Measurements from ENCODE around the gene POLR2A.
A peak's percentile ranks its signal among the peaks of the same experiment; 100 is the strongest.

Gene POLR2A

DNA sequence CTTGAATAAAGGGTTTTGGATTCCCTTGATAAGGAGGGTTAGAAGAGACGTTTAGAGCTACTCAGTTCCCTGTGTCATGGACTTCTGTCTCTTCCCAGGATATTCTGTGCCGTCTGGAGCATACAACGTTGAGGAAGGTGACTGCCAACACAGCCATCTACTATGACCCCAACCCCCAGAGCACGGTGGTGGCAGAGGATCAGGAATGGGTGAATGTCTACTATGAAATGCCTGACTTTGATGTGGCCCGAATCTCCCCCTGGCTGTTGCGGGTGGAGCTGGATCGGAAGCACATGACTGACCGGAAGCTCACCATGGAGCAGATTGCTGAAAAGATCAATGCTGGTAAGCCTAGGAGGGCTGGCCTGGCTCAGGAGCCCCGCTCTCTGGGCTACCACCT is 24.7 kb downstream of the POLR2A start:
- no peak for DNase-seq

DNA sequence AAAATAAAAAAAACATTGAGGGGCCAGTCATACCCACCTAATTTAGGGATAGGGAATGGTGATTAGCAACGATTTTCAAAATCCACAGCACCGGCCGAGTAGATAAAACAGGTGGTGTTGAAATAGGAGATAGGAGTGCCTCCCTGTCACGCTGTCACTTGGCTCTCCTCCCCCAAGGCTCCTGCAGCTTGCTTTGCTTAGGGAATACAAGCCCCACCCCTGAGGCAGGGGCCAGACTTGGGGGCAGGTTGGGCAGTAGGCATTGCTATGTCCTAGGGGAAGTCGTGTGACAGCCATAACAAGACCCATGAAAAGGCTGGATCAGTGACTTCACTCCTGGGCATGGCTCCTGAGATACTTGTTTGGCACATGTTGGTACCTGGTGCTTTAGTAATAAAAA is 25.8 kb downstream of the POLR2A start:
- no peak for DNase-seq

DNA sequence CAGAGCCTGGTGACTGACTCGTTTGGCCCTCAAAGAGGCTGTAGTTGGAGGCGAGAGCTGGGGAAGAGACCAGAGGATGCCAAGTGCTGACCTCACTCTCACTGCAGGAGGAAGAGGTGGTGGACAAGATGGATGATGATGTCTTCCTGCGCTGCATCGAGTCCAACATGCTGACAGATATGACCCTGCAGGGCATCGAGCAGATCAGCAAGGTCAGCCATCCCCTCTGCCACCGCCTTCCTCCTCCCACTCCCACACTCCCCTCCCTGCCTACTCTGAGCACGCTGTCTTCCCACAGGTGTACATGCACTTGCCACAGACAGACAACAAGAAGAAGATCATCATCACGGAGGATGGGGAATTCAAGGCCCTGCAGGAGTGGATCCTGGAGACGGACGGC is 26.9 kb downstream of the POLR2A start:
- DNase-seq = no peak

DNA sequence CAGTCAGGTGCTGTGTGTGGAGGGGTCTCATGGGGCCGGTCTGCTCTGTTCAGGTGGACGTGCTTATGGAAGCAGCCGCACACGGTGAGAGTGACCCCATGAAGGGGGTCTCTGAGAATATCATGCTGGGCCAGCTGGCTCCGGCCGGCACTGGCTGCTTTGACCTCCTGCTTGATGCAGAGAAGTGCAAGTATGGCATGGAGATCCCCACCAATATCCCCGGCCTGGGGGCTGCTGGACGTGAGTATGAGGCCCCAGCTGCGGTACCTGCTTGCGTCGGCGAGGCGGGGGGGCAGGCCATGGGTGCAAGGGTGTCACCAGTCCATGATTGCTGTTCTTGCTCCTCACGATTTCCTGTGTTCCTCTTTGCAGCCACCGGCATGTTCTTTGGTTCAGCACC is 27.9 kb downstream of the POLR2A start:
- DNase-seq = no peak

DNA sequence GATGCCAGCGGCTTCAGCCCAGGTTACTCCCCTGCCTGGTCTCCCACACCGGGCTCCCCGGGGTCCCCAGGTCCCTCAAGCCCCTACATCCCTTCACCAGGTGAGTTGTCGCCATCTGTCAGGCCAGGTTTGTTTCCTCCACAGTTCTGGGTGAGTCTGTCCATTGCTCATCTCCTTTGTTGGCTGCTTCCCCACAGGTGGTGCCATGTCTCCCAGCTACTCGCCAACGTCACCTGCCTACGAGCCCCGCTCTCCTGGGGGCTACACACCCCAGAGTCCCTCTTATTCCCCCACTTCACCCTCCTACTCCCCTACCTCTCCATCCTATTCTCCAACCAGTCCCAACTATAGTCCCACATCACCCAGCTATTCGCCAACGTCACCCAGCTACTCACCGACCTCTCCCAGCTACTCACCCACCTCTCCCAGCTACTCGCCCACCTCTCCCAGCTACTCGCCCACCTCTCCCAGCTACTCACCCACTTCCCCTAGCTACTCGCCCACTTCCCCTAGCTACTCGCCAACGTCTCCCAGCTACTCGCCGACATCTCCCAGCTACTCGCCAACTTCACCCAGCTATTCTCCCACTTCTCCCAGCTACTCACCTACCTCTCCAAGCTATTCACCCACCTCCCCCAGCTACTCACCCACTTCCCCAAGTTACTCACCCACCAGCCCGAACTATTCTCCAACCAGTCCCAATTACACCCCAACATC is 28.8 kb downstream of the POLR2A start:
- DNase-seq = no peak

DNA sequence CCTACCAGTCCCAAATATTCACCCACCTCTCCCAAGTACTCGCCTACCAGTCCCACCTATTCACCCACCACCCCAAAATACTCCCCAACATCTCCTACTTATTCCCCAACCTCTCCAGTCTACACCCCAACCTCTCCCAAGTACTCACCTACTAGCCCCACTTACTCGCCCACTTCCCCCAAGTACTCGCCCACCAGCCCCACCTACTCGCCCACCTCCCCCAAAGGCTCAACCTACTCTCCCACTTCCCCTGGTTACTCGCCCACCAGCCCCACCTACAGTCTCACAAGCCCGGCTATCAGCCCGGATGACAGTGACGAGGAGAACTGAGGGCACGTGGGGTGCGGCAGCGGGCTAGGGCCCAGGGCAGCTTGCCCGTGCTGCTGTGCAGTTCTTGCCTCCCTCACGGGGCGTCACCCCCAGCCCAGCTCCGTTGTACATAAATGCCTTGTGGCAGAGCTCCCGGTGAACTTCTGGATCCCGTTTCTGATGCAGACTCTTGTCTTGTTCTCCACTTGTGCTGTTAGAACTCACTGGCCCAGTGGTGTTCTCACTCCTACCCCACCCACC is 29.8 kb downstream of the POLR2A start:
- no peak for DNase-seq

DNA sequence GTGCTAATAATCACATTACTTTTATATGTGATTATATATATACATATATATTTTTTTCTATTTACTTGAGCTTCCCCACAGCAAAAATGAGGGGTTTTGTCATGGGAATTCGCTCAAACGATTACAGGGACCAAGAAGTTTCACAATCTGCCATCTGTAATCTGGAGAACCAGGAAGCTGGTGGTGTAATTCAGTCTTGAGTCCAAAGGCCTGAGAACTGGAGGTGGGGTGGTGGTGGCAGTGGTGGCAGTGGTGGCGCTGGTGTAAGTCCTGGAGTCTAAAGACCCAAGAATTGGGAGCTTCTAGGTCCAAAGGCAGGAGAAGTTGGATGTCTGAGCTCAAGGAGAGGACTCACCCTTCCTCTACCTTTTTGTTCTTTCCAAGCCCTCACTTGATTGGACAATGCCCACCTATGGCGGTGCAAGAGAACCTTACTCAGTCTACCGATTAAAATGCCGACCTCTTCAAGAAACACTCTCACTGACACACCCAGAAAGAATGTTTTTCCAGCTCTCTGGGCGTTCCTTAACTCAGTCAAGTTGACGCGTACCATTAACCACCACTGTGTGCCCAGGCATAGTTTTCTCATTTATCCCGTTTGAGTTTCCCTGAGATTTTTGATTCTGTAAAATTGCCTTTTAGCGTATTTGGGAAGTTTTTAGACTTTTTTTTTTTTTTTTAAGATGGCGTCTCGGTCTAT is 31.9 kb downstream of the POLR2A start:
- DNase-seq = no peak

DNA sequence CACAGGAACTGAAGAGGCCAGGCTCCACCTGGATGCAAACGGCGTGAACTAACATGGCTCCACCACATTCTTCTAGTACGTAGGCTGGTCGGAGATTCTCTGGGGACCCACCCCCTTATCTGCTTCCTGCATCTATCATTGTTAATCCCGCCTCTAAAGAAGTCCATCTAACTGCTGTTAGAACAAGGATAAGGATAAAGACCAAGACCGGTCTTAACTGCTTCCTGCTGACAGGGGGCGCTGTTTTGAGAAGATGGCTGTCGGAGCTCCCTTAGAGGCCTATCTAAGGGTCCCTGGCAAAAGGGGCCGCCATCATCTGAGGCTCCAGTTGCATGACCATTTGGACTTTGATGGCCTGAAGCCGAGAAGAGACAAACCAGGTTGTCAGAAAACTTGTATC is 38.9 kb downstream of the POLR2A start:
- peak; percentile 47 for DNase-seq

DNA sequence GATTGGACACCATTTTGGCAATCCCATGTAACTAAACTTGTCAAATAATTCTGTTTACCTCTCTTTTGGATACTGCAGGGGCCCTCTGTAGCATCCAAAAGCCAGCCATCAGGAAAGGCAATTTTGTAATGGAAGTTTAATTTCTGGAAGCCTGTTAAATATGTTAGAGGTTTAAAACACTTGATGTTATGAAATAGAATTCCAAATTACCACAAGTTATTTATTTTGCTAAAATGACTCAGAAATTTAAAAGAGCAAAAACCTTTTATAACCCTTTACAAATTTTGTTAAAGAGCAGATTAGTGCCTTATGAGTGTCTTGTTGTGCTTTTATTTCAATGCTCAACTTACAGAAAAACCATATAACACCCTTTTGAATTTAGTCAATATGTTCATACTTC is 44.7 kb downstream of the POLR2A start:
- DNase-seq = no peak

DNA sequence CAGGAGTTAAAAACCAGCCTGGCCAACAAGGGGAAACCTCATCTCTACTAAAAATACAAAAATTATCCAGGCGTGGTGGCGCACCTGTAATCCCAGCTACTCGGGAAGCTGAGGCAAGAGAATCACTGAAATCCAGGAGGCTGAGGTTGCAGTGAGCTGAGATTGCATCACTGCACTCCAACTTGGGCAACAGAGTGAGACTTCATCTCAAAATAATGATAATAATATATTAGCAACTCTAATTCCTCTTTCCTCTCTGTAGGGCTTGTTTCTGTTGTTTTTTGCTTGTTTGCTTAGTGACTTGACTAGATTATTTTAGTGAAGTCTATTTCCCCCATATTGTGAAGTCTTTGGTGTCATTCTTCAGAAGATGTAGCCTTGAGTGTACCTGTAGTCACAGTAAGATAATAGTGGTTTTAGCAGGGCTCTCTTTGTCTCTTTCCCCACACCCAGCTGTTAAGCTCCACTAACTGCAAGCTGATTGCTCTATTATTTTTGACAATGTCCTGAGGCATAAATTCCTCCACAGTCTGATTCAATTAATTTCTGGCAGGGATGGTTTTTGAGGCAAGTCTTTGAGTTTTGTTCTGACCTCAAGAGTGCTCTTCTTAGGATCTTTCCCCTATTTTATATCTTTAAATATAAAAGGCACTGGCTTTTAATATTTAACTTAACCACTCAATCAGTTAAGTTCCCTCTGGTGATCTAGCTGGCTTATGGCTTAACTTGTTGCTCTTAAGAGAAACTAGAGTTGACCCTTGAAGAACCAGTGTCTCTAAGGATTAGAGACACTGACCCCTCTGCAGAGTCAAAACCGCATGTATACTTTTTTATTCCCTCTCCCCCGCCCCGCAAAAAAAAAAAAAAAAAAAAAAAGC is 46.1 kb downstream of the POLR2A start:
- DNase-seq = no peak

DNA sequence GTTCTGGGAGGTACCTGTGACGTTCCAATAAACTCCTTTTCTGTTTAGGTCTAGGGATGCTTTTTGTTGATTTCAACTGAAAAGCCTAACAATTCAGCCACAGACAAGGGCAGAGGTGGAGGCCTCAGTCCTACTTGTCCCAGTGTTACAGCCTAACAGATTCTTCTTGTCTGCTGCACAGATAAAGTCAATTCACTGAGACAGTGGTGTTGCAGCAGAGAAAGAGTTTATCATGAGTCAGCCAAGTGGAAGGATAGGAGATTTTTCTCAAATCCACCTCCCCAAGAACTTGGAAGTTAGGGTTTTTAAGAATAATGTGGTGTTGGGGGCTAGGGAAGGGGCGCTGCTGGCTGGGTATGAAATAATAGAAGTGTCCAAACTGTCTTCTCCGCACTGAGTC is 53.9 kb downstream of the POLR2A start:
- no peak for DNase-seq

DNA sequence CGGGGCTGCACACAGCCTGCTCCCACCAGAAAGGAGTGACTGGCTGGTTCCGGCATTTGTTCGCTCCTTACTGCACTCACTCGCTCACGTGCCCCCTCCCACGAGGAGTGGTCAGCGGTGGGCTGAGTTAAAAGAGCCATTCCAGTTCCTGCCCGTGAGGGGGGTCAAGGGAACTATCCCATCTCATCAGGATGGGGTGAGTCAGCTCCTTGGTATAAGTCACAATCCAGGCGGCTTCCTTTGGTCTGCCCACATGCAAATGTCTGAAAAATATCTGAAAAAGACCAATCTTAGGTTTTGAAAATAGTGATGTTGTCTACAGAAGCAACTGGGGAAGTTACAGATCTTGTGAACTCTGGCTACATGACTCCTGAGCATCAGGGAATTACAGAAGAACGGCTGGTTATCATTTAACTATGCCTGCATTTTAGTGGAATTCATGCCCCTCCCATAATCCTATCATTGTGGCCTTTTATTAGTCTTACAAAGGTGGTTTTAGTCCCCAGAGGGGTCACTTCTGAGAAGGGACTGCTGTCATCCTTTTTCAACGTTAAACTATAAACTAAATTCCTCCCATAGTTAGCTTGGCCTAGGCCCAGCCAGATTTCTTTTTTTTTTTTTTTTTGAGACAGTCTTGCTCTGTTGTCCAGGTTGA is 54.9 kb downstream of the POLR2A start:
- no peak for DNase-seq

DNA sequence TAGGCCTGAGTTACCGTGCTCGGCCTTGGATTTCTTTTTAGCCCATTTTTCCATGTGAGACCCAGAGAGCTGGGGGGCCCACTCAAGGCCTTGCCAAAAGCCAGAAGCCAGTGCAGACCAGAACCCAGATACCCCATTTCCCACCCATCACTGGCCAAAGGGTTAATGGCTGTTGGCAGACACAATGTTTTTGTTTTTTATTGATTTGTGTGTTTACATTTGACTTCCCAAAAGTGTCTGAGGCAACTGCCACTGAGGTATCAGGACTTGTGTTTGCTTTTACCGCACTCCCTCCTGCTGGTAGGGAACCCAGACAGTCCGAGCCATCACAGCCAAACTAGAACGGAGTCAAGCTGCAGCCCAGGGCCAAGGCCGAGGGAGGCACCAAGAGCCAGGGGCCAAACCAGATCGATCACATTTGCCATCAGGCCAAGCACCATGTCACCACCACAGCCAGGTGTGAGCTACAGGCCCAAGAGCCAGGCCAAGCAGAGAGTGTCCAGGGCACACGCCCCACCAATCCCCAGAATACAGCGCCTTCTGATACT is 57.0 kb downstream of the POLR2A start:
- DNase-seq = no peak

DNA sequence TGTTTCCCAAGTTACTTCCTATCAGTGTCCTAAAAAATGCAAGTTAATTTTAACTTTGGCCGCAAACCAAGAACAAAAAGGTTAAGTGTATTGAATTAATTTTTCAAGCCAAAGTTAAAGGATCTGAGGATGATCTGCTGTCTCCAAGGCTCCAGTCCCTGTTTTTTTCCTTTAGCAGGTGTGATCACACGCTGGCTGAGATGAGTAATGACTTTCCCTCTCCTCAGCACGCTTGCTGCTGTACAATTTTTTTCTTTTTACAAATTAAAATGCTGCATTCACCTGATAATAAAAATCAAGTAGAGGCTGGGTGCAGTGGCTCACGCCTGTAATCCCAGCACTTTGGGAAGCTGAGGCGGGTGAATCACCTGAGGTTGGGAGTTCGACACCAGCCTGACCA is 60.7 kb downstream of the POLR2A start:
- DNase-seq = no peak

DNA sequence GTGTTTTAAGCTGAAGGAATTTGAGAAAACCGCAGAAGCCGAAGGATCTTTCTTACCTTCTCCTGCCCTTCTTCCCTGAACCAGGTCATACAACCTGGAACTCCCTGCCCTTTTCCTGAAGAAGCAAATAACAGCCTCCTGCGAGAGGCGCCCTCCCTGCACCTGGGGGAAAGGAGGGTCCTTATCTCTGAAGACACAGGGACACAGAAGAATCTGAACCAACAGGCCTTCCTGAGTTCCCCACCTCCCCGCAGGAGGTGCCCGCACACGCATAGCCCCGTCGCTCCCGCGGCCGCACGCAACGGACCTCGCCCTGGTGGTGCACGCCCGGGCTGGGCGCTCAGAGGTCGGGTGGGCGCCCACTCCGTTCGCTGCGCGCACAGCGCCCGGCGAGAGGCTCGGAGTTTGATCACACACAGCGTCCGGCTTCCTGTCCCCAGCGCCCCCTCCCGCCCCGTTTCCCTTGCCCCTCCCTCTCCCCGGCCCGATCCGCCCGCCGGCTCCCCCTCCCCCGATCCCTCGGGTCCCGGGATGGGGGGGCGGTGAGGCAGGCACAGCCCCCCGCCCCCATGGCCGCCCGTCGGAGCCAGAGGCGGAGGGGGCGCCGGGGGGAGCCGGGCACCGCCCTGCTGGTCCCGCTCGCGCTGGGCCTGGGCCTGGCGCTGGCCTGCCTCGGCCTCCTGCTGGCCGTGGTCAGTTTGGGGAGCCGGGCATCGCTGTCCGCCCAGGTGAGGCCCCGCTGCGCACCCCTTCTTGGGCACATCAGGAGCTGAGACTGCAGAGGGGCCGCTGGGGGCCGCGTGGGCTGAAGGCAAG is 64.6 kb downstream of the POLR2A start, which contains the start of gene TNFSF12:
TSS of gene TNFSF12 (plus strand) at position 474 of the 816 bp plus-strand sequence. CDS start at position 570, 96 bp downstream.
- DNase-seq = peak; percentile 39

All from effector CD4-positive, alpha-beta T cell (primary cell).